AG04450 (cell line): ENCODE data around the gene PALM3. TPM values are rescaled to one million over a fixed set of nuclear protein-coding genes. Genes with fewer than 3 reads are reported as not detected.

Experiments
- CTCF ChIA-PET: fragments of 300-600, 350-600 bp; formaldehyde crosslinking; extraction: SDS; loops from one replicate; lab custom pipeline; 2022; ENCODE audit warnings: antibody characterized with exemption, inconsistent platforms; lab: Charles Lee
- POLR2A ChIA-PET: fragments of 350-600 bp; formaldehyde crosslinking; extraction: SDS; loops from one replicate; lab custom pipeline; 2021; ENCODE audit warnings: antibody characterized with exemption, inconsistent platforms; lab: Yijun Ruan, JAX
- DNase-seq: peaks from one replicate; pipeline ENCODE4 v3.0.0-alpha.2; 2011; ENCODE audit warnings: low read depth, low spot score
- H3K27ac ChIP-seq: one replicate; pipeline ENCODE4 v1.5.1; 2012; ENCODE audit warnings: low read depth, low read length, control low read depth
- H3K27me3 ChIP-seq: one replicate; pipeline ENCODE4 v1.6.0; 2012; ENCODE audit warnings: low read length; ENCODE audit not compliant: control insufficient read depth, insufficient read depth
- H3K4me3 ChIP-seq: 2 replicates; pipeline ENCODE4 v1.5.1; 2011; ENCODE audit warnings: mild to moderate bottlenecking, low read depth, low read length, control low read depth
- H3K9me3 ChIP-seq: 2 replicates; pipeline ENCODE4 v1.5.1; 2012; ENCODE audit warnings: low read length; ENCODE audit not compliant: control insufficient read depth, insufficient read depth
- polyA plus RNA-seq: library from polyadenylated mRNA; depleted of rRNA; stranded (reverse); fragments of >200 nt; gene quantifications from 2 replicates; pipeline ENCODE4 v1.2.3, GENCODE V29; 2011
- TF ChIP-seq, protein P1 (sequence below): IDR thresholded peaks from 2 replicates; pipeline ENCODE4 v1.5.1; 2011; ENCODE audit warnings: low read depth, low read length, control low read depth, inconsistent platforms

The PALM3 gene
- polyA plus RNA-seq, 1 experiment, result 0.43 TPM

DNA sequence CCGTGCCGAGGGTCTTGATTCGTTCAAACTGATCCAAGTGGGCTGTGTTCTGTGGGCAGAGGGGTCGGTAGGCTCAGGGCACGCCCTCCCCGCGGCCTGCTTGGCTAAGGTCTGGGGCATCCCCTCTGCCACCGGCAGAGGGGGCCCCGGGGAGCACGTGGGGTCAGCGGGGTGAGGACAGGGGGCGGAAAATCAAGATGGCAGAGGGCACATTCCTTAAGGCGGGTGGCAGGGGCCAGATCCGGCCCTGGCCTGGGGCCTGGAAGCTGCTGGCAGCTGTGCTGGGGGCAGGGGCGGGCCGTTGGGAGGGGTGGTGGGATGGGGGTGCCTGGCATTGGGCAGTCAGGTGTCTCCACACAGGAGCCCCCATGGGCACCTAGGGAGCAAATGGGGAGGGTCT lies 45.0 kb upstream of the PALM3 start:
- Histone ChIP-seq H3K9me3 (no peaks in the 10 kb centered on the region), H3K27ac (no peak overlapping the region), H3K27me3 (no peaks in the 10 kb centered on the region), H3K4me3 (no peak overlapping the region)
- DNase-seq, result no peak
- POLR2A ChIA-PET, result no interaction called here
- TF ChIP-seq, protein P1, sequence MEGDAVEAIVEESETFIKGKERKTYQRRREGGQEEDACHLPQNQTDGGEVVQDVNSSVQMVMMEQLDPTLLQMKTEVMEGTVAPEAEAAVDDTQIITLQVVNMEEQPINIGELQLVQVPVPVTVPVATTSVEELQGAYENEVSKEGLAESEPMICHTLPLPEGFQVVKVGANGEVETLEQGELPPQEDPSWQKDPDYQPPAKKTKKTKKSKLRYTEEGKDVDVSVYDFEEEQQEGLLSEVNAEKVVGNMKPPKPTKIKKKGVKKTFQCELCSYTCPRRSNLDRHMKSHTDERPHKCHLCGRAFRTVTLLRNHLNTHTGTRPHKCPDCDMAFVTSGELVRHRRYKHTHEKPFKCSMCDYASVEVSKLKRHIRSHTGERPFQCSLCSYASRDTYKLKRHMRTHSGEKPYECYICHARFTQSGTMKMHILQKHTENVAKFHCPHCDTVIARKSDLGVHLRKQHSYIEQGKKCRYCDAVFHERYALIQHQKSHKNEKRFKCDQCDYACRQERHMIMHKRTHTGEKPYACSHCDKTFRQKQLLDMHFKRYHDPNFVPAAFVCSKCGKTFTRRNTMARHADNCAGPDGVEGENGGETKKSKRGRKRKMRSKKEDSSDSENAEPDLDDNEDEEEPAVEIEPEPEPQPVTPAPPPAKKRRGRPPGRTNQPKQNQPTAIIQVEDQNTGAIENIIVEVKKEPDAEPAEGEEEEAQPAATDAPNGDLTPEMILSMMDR, result no peak
- CTCF ChIA-PET, result no interaction called here

DNA sequence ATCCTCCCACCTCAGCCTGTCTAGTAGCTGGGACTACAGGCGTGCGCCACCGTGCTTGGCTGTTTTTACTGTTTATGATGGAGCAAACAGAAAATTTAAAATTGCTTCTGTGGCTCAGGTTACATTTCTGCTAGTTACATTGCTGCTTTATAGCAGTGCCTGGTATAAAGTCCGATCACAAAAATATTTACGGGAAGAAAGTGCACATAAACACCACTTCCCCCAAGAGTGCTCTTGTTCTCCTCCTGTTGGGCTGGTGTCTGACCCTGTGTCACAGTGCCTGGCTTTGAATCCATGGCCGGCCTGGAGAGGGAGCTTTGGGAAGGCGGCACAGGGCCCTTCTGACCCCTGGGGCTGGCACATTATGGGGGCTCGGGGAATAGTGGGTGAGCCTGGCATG lies 43.8 kb upstream of the PALM3 start:
- Histone ChIP-seq H3K27me3 (no peaks in the 10 kb centered on the region), H3K9me3 (no peaks in the 10 kb centered on the region), H3K4me3 (no peak overlapping the region), H3K27ac (no peak overlapping the region)
- TF ChIP-seq, protein P1, result no peak
- ChIA-PET POLR2A (no interaction called here), CTCF (no interaction called here)
- no peak for DNase-seq

DNA sequence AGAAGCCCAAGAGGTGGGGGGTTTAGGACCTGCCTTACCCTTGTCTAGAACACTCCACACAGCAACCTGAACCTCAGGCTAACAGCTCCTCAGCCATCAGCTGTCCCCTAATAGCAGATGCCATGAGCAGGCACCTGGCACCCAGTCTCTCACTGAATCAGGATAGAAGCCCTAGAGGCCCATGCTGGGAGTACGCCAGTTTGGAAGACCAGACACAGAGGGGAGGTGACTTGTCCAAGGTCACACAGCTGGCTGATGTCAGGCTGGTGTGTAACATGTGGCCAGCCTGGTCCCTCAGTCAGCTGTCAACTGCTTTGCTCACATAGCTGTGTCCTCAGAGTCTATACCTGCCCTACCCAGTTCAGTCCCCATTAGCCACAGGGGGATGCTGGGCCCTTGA lies 41.4 kb upstream of the PALM3 start:
- no peak for DNase-seq
- Histone ChIP-seq H3K9me3 (no peaks in the 10 kb centered on the region), H3K27me3 (no peaks in the 10 kb centered on the region), H3K4me3 (no peak overlapping the region), H3K27ac (no peak overlapping the region)
- ChIA-PET POLR2A (no interaction called here), CTCF (interaction anchor here (0.9 kb wide), 1 partner anchor 11 kb away, joined by 3 read pairs; no protein-coding TSS in a partner anchor)
- TF ChIP-seq, protein P1, result no peak

DNA sequence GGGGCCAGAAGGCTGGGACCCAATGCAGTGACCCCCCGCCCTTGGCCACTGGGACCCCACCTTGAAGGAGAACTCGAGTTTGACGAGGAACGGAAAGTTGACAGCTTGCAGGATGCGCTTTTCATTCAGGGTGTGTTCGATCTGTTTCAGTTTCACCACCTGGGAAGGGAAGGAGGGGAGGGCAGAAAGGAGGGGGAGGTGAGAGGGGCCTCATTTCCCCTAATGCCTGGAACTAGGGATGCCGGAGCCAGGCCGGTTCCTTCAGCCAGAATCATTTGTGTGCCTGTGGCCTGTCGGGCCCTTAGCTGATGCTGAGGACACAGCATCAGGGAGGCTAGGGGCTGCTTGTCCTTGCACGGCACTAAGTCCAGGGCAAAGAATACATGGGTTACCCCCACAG lies 40.9 kb upstream of the PALM3 start:
- CTCF ChIA-PET, result no interaction called here
- TF ChIP-seq, protein P1, result no peak

DNA sequence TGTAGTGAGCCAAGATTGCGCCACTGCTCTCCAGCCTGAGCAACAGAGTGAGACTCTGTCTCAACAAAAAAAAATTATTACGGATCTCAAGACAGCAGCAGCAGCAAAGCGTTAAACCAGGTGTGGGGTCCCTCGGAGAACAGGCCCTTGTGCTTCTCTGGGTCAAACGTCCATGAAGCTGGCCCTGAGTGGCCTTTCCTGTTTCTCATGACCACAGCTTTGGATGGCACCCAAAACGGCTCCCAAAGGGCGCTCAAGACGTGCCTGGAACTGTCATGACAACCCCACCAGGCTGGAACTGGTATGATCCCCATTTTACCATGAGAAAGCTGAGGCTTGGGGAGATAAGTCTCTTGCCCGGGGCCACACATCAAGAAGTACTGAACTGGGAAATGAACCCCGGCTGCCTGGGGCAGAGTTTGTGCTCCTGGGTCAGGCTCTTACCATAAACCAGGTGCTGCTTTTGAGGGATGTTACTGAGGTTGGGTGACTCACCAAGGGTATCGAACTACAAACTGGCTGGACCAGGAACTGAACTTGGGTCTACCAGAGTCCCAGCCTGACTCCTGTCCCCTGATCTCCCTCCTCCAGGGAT lies 40.3 kb upstream of the PALM3 start:
- CTCF ChIA-PET, result no interaction called here
- Histone ChIP-seq H3K27ac (no peak overlapping the region), H3K4me3 (no peak overlapping the region), H3K9me3 (no peaks in the 10 kb centered on the region), H3K27me3 (no peaks in the 10 kb centered on the region)
- no peak for DNase-seq
- POLR2A ChIA-PET, result no interaction called here
- TF ChIP-seq, protein P1, result no peak

More for the DNA sequence above, 40.9 kb upstream of the PALM3 start:
- Histone ChIP-seq H3K9me3 (no peaks in the 10 kb centered on the region), H3K27ac (no peak overlapping the region), H3K27me3 (no peaks in the 10 kb centered on the region), H3K4me3 (no peak overlapping the region)
- POLR2A ChIA-PET, result no interaction called here
- no peak for DNase-seq
